ENCODE measurements around the gene HIVEP3. TPM values are rescaled to one million over a fixed set of nuclear protein-coding genes. Genes with fewer than 3 reads are reported as not detected.

The HIVEP3 gene
- total RNA-seq, 1 donor from 2014 or later, result 0.37 TPM

DNA sequence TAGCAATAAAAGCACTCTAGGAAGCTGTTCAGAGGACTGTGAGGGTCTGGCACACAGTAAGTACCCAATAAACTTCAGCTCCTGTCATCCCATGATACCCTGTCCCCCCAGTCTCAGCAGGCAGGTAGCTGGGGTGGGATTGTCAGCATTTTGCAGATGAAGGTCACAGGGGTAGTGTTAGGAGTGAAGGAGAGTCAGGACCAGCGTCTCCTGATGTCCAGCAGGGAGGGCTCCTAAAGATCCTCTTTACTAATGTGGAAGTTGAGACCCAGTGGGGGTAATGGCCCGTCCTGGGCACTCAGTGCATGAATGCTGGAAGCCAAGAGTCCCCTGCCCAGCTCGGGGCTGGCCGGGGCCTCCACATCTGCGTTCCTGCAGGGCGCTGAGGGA is 402.9 kb downstream of the HIVEP3 start:
- Histone ChIP-seq H3K4me3 (no peak overlapping the region), H4K20me1 (ENCODE audit: low read depth) (no peaks in the 10 kb centered on the region)

DNA sequence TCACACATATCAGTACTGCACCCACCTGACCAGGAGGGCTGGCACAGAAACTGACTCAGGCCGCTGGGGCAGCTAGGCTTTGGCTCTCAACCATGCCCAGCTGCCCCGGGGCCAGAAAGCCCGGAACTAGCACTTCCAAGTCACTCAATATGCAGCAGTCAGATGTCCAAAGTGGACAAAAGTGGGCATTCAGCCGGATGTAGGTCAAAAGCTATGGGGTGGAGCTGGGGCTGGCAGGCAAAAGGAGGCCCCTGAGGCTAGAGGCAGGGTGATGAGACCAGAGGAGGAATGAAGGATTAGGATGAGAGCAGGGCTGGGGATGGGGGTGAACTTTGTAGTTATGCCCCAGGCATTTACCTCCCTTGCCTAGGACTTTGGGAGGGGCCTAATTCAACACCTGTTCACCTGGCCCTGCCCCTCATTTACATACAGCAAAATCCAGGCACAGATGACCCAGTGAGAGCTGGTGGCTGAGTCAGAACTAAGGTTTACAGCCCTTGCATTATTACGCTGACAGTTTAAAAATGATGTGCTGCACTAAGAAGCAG is 403.5 kb downstream of the HIVEP3 start:
- H3K27ac Mint-ChIP-seq, result no peak overlapping the region
- Histone ChIP-seq H4K20me1 (ENCODE audit: low read depth) (no peaks in the 10 kb centered on the region), H3K4me1 (peaks cover 13% of the 10 kb centered on the region), H3K27me3 (peaks cover 9% of the 10 kb centered on the region), H3K79me2 (ENCODE audit: low read depth) (no peaks in the 10 kb centered on the region), H3K9ac (no peak overlapping the region), H3K4me3 (no peak overlapping the region), H3K4me2 (no peak overlapping the region), H3K9me3 (ENCODE audit: low read depth) (no peaks in the 10 kb centered on the region), H3K36me3 (no peaks in the 10 kb centered on the region), H3K27ac (no peak overlapping the region), H2AFZ (replicated peaks) (no peak overlapping the region), H3F3A (ENCODE audit: low read depth) (no peaks in the 10 kb centered on the region)
- no peaks in the 10 kb centered on the region for H3K9me3 Mint-ChIP-seq
- H3K36me3 Mint-ChIP-seq, result peaks cover under 1% of the 10 kb centered on the region
- peak overlapping the region; percentile 38 for H3K4me3 Mint-ChIP-seq
- DNase-seq (ENCODE audit: low spot score), result no peak
- H3K4me1 Mint-ChIP-seq, result peaks cover 21% of the 10 kb centered on the region
- TF ChIP-seq EZH2 (IDR thresholded peaks at IDR 0.05) (no peak), EZH2phosphoT487 (IDR thresholded peaks at IDR 0.05) (no peak)
- TF ChIP-seq, protein P1, sequence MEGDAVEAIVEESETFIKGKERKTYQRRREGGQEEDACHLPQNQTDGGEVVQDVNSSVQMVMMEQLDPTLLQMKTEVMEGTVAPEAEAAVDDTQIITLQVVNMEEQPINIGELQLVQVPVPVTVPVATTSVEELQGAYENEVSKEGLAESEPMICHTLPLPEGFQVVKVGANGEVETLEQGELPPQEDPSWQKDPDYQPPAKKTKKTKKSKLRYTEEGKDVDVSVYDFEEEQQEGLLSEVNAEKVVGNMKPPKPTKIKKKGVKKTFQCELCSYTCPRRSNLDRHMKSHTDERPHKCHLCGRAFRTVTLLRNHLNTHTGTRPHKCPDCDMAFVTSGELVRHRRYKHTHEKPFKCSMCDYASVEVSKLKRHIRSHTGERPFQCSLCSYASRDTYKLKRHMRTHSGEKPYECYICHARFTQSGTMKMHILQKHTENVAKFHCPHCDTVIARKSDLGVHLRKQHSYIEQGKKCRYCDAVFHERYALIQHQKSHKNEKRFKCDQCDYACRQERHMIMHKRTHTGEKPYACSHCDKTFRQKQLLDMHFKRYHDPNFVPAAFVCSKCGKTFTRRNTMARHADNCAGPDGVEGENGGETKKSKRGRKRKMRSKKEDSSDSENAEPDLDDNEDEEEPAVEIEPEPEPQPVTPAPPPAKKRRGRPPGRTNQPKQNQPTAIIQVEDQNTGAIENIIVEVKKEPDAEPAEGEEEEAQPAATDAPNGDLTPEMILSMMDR (IDR thresholded peaks at IDR 0.05), result no peak
- peaks cover 6% of the 10 kb centered on the region for H3K27me3 Mint-ChIP-seq (ENCODE audit: insufficient read depth, low read depth)

More for the DNA sequence above, 402.9 kb downstream of the HIVEP3 start:
- H3K27ac ChIP-seq, result no peak overlapping the region
- no peaks in the 10 kb centered on the region for H3K79me2 ChIP-seq (ENCODE audit: low read depth)
- H3K9me3 ChIP-seq (ENCODE audit: low read depth), result no peaks in the 10 kb centered on the region
- H3K36me3 ChIP-seq, result no peaks in the 10 kb centered on the region
- no peak overlapping the region for H3K9ac ChIP-seq
- H3K4me3 Mint-ChIP-seq, result peak overlapping the region; percentile 48
- no peak for TF ChIP-seq EZH2 (IDR thresholded peaks at IDR 0.05)
- no peak for TF ChIP-seq EZH2phosphoT487 (IDR thresholded peaks at IDR 0.05)
- TF ChIP-seq, protein P1 (IDR thresholded peaks at IDR 0.05), result no peak
- peaks cover 13% of the 10 kb centered on the region for H3K4me1 ChIP-seq
- DNase-seq (ENCODE audit: low spot score), result no peak
- no peaks in the 10 kb centered on the region for H3K36me3 Mint-ChIP-seq
- H3K27ac Mint-ChIP-seq, result no peak overlapping the region
- peaks cover 6% of the 10 kb centered on the region for H3K27me3 Mint-ChIP-seq (ENCODE audit: insufficient read depth, low read depth)
- H3K27me3 ChIP-seq, result peaks cover 9% of the 10 kb centered on the region
- H3K4me2 ChIP-seq, result peak overlapping the region; percentile 65
- peak overlapping the region; percentile 68 for H2AFZ ChIP-seq (replicated peaks)
- H3K9me3 Mint-ChIP-seq, result no peaks in the 10 kb centered on the region
- H3F3A ChIP-seq (ENCODE audit: low read depth), result no peaks in the 10 kb centered on the region
- peaks cover 21% of the 10 kb centered on the region for H3K4me1 Mint-ChIP-seq

DNA sequence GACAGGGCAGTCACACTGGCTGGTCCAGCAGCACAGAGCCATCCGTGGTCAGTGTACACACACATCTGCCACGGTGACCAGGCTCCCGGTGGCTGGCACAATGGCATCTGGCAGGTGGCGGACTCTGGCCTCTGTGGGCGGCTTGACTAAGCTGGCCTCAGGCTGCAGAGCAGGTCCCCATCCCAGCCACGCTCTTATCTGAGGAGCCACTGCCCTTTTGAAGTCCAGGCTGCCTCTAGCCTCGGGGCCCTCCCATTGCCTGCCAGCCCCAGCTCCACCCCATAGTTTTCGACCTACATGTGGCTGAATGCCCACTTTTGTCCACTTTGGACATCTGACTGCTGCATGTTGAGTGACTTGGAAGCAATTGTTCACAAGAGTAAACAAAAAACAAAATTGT is 404.3 kb downstream of the HIVEP3 start:
- Mint-ChIP-seq H3K27me3 (ENCODE audit: insufficient read depth, low read depth) (peaks cover 10% of the 10 kb centered on the region), H3K36me3 (peaks cover 3% of the 10 kb centered on the region), H3K4me1 (peaks cover 26% of the 10 kb centered on the region), H3K4me3 (no peak overlapping the region), H3K9me3 (no peaks in the 10 kb centered on the region), H3K27ac (no peak overlapping the region)
- peaks cover 9% of the 10 kb centered on the region for H3K27me3 ChIP-seq
- no peaks in the 10 kb centered on the region for H3K36me3 ChIP-seq
- no peaks in the 10 kb centered on the region for H3F3A ChIP-seq (ENCODE audit: low read depth)
- TF ChIP-seq EZH2phosphoT487 (IDR thresholded peaks at IDR 0.05) (no peak), EZH2 (IDR thresholded peaks at IDR 0.05) (no peak)
- TF ChIP-seq, protein P1 (IDR thresholded peaks at IDR 0.05), result no peak
- H3K9me3 ChIP-seq (ENCODE audit: low read depth), result no peaks in the 10 kb centered on the region
- H3K79me2 ChIP-seq (ENCODE audit: low read depth), result no peaks in the 10 kb centered on the region
- H3K9ac ChIP-seq, result no peak overlapping the region
- peaks cover 13% of the 10 kb centered on the region for H3K4me1 ChIP-seq
- no peaks in the 10 kb centered on the region for H4K20me1 ChIP-seq (ENCODE audit: low read depth)
- no peak overlapping the region for H3K27ac ChIP-seq
- H3K4me3 ChIP-seq, result no peak overlapping the region
- H2AFZ ChIP-seq (replicated peaks), result no peak overlapping the region
- DNase-seq (ENCODE audit: low spot score), result no peak
- no peak overlapping the region for H3K4me2 ChIP-seq
